Thyroid gland (tissue), 4 donors: ENCODE data around the gene ADAMTS13.

ENCODE experiments used
- POLR2A ChIP-seq, 2 donors: fragments of 450-650 bp; IDR thresholded peaks; one replicate each; pipeline ENCODE4 v1.6.1; 2017; ENCODE audit warnings: antibody characterized with exemption in 2 of 2, mild to moderate bottlenecking in 2 of 2, moderate library complexity in 1 of 2
- TF ChIP-seq, protein P1 (sequence below), 6 experiments: fragments of 200-600 bp in 3 of 6; fragments of 450-650 bp in 3 of 6; sonication (generic) in 3 of 6; IDR thresholded peaks; one replicate each; pipeline ENCODE4 v1.5.1; 2016 to 2019; ENCODE audit warnings: antibody characterized with exemption in 6 of 6, mild to moderate bottlenecking in 2 of 6, inconsistent platforms in 1 of 6, moderate library complexity in 1 of 6

DNA sequence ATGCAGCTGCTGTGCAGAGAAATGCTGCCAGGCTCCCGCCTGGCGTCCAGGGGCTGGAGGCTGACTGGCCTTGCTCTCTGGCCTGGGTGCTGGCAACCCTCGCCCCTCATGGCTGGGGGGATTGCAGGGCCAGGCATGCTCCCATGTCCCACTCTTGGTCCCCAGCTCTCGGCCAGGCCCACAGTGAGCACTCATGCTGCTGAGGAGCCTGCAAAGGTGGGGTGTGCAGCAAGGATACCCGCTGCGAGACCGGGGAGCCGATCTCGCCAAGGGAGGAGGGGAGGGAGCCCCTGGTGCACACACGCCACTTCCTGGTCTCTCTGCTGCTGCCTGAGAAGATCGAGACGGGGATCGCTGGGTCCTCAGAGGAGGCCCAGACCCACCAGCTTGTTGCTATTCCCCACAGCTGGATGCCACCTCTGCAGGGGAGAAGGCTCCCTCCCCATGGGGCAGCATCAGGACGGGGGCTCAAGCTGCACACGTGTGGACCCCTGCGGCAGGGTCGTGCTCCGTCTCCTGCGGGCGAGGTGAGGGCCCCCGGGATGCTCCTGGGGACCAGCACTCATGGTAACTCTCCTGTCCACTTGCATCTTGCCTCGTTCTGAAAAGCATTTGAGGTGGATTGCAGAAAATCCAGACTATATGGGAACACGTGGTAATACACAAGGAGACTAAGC is 23.3 kb downstream of the ADAMTS13 start:
- TF ChIP-seq, protein P1, sequence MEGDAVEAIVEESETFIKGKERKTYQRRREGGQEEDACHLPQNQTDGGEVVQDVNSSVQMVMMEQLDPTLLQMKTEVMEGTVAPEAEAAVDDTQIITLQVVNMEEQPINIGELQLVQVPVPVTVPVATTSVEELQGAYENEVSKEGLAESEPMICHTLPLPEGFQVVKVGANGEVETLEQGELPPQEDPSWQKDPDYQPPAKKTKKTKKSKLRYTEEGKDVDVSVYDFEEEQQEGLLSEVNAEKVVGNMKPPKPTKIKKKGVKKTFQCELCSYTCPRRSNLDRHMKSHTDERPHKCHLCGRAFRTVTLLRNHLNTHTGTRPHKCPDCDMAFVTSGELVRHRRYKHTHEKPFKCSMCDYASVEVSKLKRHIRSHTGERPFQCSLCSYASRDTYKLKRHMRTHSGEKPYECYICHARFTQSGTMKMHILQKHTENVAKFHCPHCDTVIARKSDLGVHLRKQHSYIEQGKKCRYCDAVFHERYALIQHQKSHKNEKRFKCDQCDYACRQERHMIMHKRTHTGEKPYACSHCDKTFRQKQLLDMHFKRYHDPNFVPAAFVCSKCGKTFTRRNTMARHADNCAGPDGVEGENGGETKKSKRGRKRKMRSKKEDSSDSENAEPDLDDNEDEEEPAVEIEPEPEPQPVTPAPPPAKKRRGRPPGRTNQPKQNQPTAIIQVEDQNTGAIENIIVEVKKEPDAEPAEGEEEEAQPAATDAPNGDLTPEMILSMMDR (IDR thresholded peaks at IDR 0.05), result no peak
- TF ChIP-seq POLR2A (IDR thresholded peaks at IDR 0.05), result no peak
